GM19324 (cell line): ENCODE measurements around the gene RGL3.
A peak's percentile ranks its signal among the peaks of the same experiment; 100 is the strongest.
"Not testable (repeated sequence)": the region's sequence is repeated elsewhere in the genome, so short reads cannot be mapped to it uniquely, and the experiment has no call there.

Experiments
- ATAC-seq: cut with Tn5 transposase; IDR thresholded peaks from one replicate; pipeline ENCODE4 v1.9.1; 2021; ENCODE audit warnings: mild to moderate bottlenecking, moderate library complexity; ENCODE audit not compliant: unreplicated experiment, low FRiP score

RGL3 gene

GRCh38 chr19:11384778-11385129 is 34.4 kb downstream of the RGL3 start:
- no peak for ATAC-seq

GRCh38 chr19:11383706-11384048 is 35.4 kb downstream of the RGL3 start:
- ATAC-seq = no peak

DNA sequence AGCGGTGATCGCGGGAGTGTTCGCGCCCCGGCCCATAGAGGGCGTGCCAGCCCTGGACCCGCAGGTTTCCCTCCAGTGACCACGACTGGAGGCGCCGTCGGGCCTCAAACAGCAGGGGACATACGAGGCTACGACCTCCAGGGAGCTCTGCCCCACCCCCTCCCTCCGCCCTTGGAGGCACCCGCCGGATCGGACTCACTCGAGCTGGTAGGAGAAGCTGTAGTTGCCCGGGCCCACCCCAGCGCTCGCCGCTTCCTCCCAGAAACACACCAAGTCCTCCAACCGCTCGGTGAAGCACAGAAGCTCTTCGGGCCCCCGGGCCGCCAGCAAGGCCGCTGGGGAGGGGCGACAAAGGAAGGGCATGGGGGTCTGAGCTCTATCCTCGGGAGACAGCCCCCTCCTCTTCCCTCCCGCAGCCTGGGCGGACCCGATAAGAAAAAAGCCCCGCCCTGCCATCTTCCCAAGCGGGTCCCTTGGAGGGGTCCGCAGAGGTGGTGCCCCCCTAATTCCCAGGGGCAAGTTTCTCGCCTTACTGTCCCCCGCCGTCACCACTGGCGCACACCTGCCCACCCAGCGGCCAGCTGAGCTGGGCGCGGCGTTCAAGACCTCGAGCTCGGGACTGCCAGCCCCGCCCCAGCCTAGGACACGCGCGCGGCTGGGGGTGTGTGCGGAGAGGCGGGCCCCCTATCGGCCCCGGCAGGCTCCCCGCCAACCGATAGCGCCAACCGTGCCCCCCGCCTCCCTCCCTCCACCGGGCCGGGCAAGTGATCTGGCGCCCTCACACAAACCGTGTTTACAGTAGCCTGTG is 36.0 kb downstream of the RGL3 start:
- no peak for ATAC-seq

GRCh38 chr19:11380653-11381537 is 38.2 kb downstream of the RGL3 start:
- ATAC-seq = peak; percentile 84

DNA sequence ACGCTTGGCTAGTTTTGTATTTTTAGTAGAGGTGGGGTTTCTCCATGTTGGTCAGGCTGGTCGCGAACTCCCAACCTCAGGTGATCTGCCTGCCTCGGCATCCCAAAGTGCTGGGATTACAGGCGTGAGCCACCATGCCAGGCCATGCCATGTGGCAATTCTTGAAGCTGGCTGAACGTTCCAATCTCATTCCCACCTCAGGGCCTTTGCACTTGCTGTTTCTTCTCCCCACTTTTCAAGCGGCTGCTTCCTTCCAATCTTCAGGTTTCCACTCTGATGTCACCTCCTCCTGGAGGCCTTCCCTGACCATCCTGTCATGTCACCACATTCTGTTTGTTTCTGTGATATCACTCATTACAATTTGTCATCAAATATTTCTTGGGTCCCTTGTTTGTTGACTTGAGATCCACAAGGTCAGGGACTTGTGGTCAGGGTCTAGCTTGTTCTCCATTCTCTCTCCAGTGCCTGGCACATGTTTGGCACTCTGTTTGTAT is 39.2 kb downstream of the RGL3 start:
- ATAC-seq = no peak

DNA sequence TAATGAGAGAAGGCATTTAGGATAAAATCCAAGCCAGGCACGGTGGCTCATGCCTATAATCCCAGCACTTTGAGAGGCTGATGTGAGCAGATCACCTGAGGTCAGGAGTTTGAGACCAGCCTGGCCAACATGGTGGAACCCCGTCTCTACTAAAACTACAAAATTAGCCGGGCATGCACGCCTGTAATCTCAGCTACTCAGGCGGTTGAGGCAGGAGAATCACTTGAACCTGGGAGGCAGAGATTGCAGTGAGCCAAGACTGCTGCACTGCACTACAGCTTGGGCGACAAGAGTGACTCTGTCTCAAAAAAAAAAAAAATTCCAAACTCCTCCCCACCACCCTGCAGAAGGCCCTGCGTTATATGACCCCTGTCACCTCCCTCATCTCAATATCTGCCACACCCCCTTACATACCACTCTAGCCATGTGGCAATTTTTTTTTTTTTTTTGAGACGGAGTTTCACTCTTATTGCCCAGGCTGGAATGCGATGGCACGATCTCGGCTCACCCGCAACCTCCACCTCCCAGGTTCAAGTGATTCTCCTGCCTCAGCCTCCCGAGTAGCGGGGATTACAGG is 39.8 kb downstream of the RGL3 start:
- not testable (repeated sequence) for ATAC-seq

- no peak for ATAC-seq
Measured at GRCh38 chr19:11378319-11379189, 40.6 kb downstream of the RGL3 start.

- no peak for ATAC-seq
Measured at GRCh38 chr19:11377756-11378155, 41.4 kb downstream of the RGL3 start.

DNA sequence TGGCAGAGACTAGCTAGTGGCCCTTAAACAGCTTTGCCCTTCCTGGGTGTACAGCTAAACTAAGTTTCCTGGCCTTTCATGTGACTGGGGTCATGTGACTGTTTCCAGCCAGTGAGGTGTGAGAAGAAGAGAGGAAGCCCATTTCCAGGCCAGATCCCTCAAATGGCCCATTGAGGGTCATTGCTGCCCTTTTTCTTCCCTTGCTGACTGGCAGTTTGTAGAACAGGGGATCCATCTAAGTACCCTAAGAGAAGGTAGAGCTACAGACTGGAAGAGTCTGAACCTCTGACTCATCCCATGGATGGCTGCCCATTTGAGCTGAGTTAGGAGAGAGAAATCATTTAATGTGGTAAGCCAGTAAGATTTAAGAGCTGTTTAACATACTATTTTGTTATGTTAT is 41.9 kb downstream of the RGL3 start:
- no peak for ATAC-seq

DNA sequence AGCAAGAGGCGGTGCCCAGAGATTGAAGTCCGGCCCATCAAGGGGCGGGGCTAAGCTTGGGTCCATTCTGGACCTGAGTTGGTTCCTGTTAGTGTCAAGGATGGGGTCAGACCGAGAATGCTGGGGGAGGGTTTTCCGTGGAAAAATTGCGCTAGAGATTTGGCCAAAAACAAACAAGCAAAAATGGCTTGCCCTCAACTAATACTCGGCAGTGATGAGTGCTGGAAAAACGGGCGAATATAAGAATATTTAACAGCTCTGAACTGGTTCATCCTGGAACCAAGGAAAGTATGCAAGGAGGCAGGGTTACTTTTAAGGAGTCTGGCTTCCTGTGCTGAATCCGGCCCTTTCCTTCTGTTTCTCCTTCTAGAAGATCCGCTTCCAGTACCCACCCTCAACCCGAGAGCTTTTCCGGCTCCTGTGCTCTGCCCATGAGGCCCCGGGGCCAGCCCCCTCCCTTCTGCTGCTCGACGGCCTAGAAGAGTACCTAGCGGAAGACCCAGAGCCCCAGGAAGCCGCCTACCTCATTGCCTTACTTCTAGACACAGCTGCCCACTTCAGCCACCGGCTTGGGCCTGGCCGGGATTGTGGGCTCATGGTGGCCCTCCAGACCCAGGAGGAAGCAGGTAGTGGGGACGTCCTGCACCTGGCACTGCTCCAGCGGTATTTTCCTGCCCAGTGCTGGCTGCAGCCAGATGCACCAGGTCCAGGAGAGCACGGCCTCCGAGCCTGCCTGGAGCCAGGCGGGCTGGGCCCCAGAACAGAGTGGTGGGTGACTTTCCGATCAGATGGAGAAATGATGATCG is 43.8 kb downstream of the RGL3 start:
- no peak for ATAC-seq

GRCh38 chr19:11374433-11375142 is 44.5 kb downstream of the RGL3 start, which contains the start of gene SWSAP1:
Gene SWSAP1, plus strand, starts transcription at chr19:11374666. Its CDS starts 15 bp downstream, at chr19:11374681.
- ATAC-seq = peak; percentile 91

DNA sequence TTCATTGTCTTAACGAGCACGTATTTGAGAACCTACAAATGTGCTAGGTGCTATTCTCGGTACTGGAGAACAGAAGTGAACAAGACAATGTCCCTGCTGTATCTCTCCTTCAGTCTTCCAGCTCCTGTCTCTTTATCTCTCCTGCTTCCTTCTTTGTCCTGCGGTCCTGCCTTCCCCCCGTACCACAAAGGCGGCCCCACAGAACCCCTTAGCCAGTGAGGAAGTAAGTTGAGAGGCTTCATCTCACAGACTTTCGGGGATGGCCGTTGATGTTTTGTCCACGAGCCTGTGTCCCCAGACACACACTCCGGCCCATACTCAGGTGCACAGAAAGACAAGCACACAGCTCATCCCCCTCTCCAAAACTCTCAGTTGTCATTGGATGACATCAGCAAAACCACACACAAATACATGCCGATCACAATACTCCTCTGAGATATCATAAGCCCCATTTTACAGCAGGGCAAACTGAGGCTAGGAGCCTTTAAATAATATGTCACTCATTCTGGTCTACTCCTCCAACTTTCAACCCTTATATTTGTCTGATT is 45.2 kb downstream of the RGL3 start:
- ATAC-seq = no peak

DNA sequence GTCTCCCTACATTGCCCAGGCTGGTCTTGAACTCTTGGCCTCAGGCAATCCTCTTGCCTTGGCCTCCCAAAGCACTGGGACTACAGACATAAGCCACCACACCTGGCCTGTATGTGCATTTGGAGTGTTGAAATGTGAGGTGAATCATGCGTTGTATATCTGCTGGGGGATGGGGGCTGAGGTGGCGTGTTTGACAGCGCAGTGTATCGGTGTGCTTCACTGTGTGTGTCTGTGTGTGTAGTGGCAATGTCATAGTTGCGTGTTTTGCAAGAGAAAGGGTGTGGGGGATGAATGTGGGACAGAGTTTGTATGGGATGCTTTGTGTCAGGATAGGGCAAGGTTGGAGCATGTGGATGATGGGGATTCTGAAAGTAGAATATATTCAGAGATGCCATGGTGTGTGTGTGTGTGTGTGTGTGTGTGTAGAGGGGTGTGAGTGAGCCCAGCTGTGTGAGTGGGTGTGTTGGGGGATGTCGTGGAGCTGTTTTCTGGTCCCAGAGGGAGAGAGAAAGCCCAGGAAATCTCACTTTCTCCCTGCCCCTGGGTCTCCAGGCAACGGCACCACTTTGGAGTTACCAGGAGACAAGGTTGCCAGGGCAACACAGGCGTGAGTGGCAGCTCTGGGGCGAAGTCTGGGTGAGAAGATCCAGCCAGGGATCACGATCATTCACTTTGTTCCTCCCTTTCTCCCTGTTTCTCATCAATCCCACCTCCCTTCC is 45.8 kb downstream of the RGL3 start:
- ATAC-seq = no peak

- ATAC-seq = no peak
Measured at GRCh38 chr19:11370744-11371143, 48.4 kb downstream of the RGL3 start.

DNA sequence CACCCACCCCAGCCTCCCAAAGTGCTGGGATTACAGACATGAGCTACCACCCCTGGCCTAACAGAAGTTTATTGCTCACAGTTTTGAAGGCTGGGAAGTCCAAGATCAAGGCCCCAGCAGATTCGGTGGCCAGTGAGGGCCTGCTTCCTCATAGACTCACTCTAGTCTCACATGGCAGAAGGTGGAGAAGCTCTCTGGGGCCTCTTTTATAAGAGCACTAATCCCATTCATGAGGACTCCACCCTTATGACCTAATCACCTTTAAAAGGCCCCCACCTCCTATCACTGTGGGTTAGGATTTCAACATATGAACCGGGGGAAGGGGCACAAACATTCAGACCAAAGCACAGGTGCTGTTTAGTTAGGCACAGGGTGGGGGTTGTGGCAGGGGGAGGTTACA is 51.6 kb downstream of the RGL3 start:
- no peak for ATAC-seq

DNA sequence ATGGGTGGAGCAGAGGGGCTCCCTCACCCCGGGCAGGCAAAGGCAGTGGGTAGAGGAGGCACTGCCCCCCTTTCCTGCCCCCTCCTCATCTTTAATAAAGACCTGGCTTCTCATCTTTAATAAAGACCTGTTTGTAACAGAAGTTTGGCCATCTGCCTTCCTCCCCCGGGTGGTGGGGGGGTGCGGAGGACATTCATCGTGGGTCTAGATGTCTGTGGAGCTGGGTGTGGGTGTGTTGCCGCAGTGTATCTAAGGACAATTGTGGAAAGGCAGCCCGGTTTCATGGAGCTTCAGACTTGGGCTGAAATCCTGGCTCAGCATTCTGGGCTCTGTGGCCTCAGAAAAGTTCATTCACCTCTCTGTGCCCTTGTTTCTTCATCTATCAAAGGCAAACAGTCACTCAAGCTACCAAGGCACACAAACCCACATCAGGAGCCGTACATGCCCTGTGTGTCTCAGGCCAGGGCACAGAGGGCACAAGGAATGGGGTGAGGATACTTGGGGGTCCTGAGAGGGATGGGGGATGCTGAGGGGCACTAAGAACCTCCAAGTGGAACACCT is 53.5 kb downstream of the RGL3 start:
- ATAC-seq = no peak

GRCh38 chr19:11364935-11365334 is 54.2 kb downstream of the RGL3 start:
- no peak for ATAC-seq
